ENCODE data around the gene GNGT1.

Gene GNGT1

DNA sequence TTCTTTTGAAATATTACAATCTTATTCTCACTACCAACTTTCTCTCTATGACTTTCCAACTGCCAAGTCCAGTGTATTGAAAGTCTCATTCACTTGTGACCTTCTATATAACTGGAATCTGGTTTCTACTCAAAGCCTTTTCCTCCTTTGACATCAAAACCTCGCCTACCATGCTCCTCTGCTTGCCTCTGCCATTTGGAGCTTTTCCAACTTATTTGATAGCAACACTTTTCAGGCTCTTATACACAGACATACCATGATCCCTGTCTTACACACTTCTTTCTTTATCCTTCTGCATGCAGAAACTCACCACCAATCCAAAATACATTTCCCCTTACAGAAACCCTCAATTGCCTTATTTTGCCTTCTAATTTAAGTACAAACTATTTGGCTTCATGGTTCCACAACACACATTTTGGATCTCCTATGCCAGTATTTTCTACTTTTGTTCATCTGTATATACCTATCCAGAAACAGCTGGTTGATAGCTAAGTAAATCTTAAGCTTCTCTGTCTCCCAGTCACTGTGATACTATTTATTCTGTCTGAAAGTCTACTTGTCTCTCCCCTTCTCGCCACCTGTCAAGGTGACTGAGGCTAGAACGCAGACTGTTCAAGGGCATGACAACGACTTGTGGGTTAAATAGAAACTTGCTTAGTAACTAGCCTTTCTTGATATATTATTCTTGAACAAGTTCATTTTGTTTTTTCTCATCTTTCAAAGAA, 37.6 kb downstream of the GNGT1 start:
- no peak for DNase-seq

DNA sequence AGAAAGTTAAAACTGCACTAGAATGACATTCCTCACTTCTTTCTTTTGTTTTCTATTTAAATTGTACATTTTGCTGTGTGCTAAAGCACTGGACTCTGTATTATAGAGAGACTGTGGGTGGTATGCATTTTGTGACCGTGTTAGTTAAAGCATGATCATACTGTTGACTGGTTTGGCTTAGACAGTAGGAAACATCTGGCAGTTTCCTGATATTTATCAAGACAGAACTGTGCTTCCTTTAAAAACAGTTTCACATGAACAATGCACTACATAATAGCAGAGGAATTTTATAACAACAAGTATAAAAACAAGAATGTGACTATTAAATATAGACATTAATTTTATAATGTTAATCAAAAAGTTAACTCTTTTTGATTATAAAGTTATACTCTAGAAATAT, 38.3 kb downstream of the GNGT1 start:
- DNase-seq: no peak

DNA sequence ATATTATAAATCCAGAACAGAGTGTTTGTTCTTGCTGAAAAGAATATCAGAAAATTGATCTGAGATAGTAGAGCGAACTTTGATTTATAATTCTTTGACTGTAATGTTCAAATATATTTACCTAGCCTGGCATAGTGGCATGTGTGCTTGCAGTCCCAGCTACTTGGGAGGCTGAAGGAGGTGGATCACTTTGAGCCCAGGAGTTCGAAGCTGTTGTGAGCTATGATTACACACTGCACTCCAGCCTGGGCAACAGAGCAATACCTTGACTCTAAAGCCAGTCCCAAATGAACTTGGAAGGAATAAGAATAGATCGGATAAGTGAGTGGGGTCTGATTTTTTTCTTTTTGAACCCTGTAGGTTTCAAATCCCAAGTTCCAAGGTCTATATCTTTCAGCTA, 38.7 kb downstream of the GNGT1 start:
- DNase-seq: no peak

DNA sequence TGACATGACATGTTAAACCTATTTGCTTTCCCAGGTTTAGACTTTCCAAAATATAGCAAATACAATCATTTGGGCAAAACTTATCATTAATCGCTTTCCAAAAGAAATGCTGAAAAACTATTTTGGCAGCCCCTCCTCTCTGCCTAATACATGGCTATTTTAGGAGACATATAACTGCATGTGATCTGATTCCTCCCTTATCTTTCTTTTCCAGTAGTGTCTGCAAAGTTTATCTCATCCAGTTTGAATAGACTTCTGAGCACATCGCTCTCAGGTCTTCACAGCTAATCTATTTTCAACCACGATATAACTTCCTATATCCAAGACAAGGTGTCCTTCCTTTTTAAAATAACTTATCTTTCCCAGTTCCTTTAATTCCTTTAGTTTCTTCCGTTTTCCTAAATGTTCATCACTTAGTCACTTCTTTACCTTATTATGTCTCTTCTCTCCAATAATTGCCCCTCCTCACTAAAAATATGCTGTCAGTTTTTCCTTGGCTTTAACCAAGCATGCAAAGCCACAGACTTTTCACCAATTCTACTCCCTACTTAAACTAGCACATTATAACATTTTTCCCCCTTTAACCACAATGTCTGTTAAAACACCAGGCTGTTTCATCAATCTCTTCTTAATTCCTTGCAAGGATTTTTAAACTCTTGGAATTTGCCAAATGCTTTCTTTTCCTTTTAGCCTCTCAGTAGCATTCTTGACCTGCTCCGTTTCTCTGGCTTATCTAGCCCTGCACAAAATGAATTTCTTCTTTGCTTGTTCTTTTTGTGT, 39.6 kb downstream of the GNGT1 start:
- DNase-seq: no peak

DNA sequence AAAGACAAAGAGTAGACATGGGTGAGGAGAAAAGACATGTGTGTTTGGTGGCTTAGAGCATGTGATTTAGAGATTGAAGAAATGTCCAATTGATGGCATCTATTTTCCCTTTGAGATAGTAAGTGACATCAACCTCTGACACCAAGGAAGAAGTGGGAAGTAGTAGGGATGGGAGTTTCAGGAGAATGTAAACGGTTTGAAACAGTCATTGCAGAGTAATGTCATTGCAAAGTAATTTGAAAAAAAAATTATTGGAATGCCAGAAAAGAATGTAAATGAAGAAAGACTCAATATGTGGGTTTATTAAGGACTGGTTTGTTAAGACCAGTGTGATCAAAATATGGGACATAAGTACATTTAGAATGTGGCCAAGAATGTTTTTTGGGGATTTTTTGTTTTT, 41.7 kb downstream of the GNGT1 start:
- DNase-seq: no peak

DNA sequence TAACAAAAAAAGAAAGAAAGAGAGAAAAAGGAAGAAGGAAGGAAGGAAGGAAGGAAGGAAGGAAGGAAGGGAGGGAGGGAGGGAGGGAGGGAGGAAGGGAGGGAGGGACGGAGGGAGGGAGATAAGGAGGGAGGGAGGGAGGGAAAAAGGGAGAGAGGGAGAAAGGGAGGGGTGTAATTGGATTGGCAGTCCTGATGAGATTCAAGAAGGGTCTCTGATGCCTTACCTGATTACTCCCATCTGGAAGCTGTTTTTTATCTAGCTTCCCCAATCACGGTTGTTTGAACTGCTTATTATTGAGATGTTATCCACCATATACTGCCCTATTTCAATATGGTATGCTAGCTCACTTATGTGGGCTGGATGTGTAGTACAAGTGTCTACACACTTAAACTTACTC, 42.5 kb downstream of the GNGT1 start:
- no peak for DNase-seq

DNA sequence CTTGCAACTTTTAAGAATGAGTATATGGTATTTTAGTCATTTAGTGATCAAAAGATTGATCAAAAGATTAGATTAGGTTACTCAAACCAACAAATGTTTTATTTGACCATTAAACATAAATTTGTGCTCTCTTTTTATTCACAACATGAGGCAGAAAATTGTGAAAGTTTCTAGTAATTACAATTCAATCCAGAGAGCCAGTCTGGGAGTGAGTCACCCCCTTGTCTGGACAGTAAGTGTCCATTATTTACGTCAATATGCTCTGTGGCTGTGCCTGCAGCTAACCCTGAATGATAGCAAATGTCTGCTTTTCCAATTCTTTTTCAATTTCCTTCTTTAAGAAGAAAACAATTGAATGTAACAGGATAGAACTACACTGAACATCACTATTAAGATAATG, 43.1 kb downstream of the GNGT1 start:
- DNase-seq: no peak

DNA sequence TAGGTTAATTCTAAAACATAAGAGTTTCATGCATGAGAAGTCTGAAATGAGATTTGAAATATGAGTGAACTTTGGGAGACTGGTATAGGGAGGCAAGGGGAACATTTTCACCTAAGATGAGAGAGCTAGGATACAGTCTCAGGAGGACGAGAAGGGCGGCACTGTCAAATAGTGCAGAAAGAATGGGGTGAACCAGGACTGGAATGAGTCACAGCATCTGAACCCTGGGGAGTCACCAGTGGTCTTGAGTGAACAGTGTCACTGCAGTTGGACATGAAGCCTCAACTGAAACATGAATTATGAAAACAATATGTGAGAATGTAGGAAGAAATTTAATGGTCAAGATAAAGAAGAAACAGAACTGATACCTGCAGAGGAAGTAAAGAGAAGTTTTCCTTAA, 48.9 kb downstream of the GNGT1 start:
- no peak for DNase-seq

DNA sequence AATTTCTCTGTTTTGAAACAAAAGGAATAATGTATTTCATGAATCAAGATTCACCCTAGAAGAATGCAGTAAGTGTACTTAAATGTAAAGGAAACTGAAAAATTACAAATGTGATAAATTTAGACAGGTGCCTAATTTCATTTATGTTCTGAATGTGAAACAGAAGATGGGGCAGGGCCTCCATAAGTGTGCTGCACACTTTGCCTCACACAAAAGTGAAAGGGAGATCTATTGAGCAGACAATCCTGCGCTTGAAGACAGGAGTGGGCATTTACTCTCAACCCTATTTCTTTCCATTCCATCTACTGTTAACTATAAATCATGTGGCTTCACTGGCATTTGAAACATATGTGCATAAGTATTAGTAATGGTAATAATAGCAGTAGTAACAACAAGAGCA, 51.4 kb downstream of the GNGT1 start:
- no peak for DNase-seq

DNA sequence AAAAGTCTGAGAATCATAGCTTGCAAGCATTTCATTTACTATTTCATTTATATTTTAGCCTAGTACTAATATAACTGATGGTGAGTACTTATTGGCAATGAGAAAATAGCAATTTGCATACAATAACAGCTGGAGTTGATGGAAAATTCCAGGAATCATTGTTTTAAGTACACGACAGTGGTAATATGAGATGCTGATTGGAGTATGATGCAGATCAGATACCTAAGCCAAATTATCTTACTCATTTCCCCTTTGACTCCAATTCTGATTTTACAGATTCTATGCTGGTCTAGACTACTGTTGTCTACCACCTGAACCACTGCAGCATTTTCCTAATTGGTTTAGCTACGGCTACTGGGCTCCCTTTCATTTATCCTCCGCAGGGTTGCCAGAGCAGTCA, 51.8 kb downstream of the GNGT1 start:
- no peak for DNase-seq

DNA sequence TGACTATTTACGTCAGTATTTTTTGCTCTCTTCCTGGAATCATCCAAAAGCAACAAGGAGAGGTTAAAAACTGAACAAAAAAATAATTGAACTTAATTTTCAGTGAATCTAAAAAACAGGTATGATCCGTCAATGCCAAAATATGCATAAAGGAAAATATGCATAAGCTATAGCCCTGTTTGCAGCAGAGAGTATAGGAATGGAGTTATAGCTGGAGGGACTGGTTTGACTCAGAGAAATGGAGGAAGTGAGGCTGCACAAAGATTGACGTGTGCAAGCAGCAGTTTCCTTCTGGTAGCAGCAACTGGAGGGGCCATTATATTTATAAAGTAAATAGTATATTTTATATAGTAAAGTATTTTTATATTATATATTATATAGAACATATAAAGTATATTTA, 52.3 kb downstream of the GNGT1 start:
- DNase-seq: no peak
